A549 (cell line): ENCODE measurements around the gene EIF4A2.
A peak's percentile ranks its signal among the peaks of the same experiment; 100 is the strongest.

Source experiments
- CTCF ChIP-seq: fragments of >200 bp; sonication (Bioruptor Twin); formaldehyde crosslinking; IDR thresholded peaks from 3 replicates; pipeline ENCODE4 v1.5.1; 2016
- RFX5 ChIP-seq: fragments of 450-650 bp; IDR thresholded peaks from 2 replicates; pipeline ENCODE4 v1.7.1; 2014; ENCODE audit warnings: antibody characterized with exemption, mild to moderate bottlenecking, moderate library complexity
- TF ChIP-seq, protein P1 (sequence below): IDR thresholded peaks from 2 replicates; pipeline ENCODE4 v1.6.1; 2012

DNA sequence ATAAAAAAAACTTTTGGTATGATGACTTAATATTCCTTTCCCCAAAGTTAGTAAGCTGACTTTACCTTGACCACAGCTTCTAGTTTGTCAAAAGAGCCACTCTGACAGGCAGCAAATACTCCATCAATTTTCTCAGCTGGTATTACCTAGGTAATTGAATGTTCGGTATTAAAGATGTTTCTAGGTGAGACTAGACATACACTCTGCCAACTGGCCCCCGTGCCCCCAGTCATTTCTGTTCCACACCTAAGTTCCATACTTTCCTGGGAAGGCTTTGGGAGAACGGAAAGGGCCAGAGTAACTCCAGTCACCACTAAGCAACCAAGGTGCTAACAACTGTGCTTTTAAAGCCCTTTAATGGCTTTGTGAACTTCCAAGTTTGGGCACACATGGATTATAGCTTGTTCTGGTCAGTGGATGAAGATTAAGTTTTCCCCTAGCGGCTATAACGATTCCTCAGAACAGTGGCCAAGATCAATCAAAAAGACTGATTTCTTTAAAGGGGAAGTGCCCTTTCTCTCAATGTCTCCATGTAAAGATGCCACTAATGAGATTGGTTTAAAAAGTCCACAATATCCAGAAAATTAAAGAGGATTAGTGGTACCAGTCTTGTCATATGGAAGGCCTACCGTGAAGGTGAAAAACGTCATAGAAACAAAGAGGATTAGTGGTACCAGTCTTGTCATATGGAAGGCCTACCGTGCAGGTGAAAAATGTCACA is 7.0 kb downstream of the EIF4A2 start:
- no peak for TF ChIP-seq CTCF
- TF ChIP-seq, protein P1, sequence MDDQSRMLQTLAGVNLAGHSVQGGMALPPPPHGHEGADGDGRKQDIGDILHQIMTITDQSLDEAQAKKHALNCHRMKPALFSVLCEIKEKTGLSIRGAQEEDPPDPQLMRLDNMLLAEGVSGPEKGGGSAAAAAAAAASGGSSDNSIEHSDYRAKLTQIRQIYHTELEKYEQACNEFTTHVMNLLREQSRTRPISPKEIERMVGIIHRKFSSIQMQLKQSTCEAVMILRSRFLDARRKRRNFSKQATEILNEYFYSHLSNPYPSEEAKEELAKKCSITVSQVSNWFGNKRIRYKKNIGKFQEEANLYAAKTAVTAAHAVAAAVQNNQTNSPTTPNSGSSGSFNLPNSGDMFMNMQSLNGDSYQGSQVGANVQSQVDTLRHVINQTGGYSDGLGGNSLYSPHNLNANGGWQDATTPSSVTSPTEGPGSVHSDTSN, result peak; percentile 64; the same call in 1 of the 2 replicates
- TF ChIP-seq RFX5, result no peak
